ENCODE data around the gene PRKN.
A peak's percentile ranks its signal among the peaks of the same experiment; 100 is the strongest.

PRKN gene

GRCh38 chr6:162580619-162581018 lies 146.9 kb downstream of the PRKN start:
- Histone ChIP-seq H3K27me3 (ENCODE audit: insufficient read depth, low read depth, severe bottlenecking) (no peaks in the 10 kb centered on the region), H3K27ac (no peak overlapping the region), H3K4me3 (ENCODE audit: low read depth, low read length) (no peak overlapping the region), H3K36me3 (no peaks in the 10 kb centered on the region), H3K9me3 (ENCODE audit: severe bottlenecking) (no peaks in the 10 kb centered on the region)
- no peak for DNase-seq
- TF ChIP-seq CTCF (IDR thresholded peaks at IDR 0.05; ENCODE audit: low read depth, low read length) = no peak

GRCh38 chr6:162576016-162576415 lies 151.6 kb downstream of the PRKN start:
- TF ChIP-seq CTCF (IDR thresholded peaks at IDR 0.05; ENCODE audit: low read depth, low read length) = no peak
- Histone ChIP-seq H3K9me3 (ENCODE audit: severe bottlenecking) (no peaks in the 10 kb centered on the region), H3K4me3 (ENCODE audit: low read depth, low read length) (no peak overlapping the region), H3K36me3 (no peaks in the 10 kb centered on the region), H3K27me3 (ENCODE audit: insufficient read depth, low read depth, severe bottlenecking) (no peaks in the 10 kb centered on the region), H3K27ac (no peak overlapping the region)
- no peak for DNase-seq

- H3K27ac ChIP-seq = peak overlapping the region; percentile 1; the same call in 1 of the 2 replicates
- TF ChIP-seq CTCF (IDR thresholded peaks at IDR 0.05; ENCODE audit: low read depth, low read length) = no peak
- no peaks in the 10 kb centered on the region for H3K9me3 ChIP-seq (ENCODE audit: severe bottlenecking)
- H3K27me3 ChIP-seq (ENCODE audit: insufficient read depth, low read depth, severe bottlenecking) = no peaks in the 10 kb centered on the region
- H3K4me3 ChIP-seq (ENCODE audit: low read depth, low read length) = no peak overlapping the region
- H3K36me3 ChIP-seq = no peaks in the 10 kb centered on the region
- peak; percentile 64 for DNase-seq
Measured at GRCh38 chr6:162572240-162572639, 155.3 kb downstream of the PRKN start.

GRCh38 chr6:162568266-162568665 lies 159.3 kb downstream of the PRKN start:
- no peaks in the 10 kb centered on the region for H3K27me3 ChIP-seq (ENCODE audit: insufficient read depth, low read depth, severe bottlenecking)
- H3K27ac ChIP-seq = no peak overlapping the region
- H3K4me3 ChIP-seq (ENCODE audit: low read depth, low read length) = no peak overlapping the region
- no peak for TF ChIP-seq CTCF (IDR thresholded peaks at IDR 0.05; ENCODE audit: low read depth, low read length)
- peaks cover 10% of the 10 kb centered on the region for H3K9me3 ChIP-seq (ENCODE audit: severe bottlenecking)
- DNase-seq = no peak
- H3K36me3 ChIP-seq = no peaks in the 10 kb centered on the region

GRCh38 chr6:162562041-162562440 lies 165.5 kb downstream of the PRKN start:
- peaks cover 12% of the 10 kb centered on the region for H3K9me3 ChIP-seq (ENCODE audit: severe bottlenecking)
- H3K27me3 ChIP-seq (ENCODE audit: insufficient read depth, low read depth, severe bottlenecking) = no peaks in the 10 kb centered on the region
- no peak for TF ChIP-seq CTCF (IDR thresholded peaks at IDR 0.05; ENCODE audit: low read depth, low read length)
- no peaks in the 10 kb centered on the region for H3K36me3 ChIP-seq
- no peak for DNase-seq
- H3K4me3 ChIP-seq (ENCODE audit: low read depth, low read length) = no peak overlapping the region
- peak overlapping the region; percentile 47; the same call in 1 of the 2 replicates for H3K27ac ChIP-seq

- Histone ChIP-seq H3K4me3 (ENCODE audit: low read depth, low read length) (no peak overlapping the region), H3K36me3 (no peaks in the 10 kb centered on the region), H3K9me3 (ENCODE audit: severe bottlenecking) (peaks cover 12% of the 10 kb centered on the region), H3K27ac (peak overlapping the region; percentile 47), H3K27me3 (ENCODE audit: insufficient read depth, low read depth, severe bottlenecking) (no peaks in the 10 kb centered on the region)
- peak; percentile 88 for DNase-seq
- no peak for TF ChIP-seq CTCF (IDR thresholded peaks at IDR 0.05; ENCODE audit: low read depth, low read length)
Measured at GRCh38 chr6:162560891-162561290, 166.7 kb downstream of the PRKN start.
